ENCODE results near the gene KIF18B.

KIF18B gene

DNA sequence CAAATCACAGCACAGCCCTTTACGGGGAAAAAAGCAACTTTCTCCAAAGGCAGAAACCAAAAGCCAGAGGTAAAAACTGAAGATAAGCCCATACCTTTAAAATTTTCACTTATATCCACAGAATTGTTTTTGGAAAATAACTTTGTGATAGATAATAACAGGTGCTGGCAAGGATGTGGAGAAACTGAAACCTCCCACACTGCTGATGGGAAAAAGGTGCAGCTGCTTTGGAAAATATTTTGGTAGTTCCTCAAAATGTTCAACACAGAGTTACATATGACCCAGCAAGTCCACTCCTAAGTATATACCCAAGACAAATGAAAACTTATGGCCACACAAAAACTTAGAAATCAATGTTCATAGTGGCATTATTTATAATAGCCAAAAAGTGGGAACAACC lies 60.6 kb downstream of the KIF18B start:
- no peak for DNase-seq (ENCODE audit: extremely low spot score)
- POLR2A ChIA-PET: no interaction called here
- TF ChIP-seq SP1 (IDR thresholded peaks at IDR 0.05) (no peak), FOXM1 (IDR thresholded peaks at IDR 0.05; ENCODE audit: borderline replicate concordance) (no peak), FOXA1 (IDR thresholded peaks at IDR 0.05) (no peak), HDGF (IDR thresholded peaks at IDR 0.05; ENCODE audit: borderline replicate concordance) (no peak), ZNF384 (IDR thresholded peaks at IDR 0.05) (no peak), L3MBTL2 (conservative IDR thresholded peaks at IDR 0.05) (no peak), ELF4 (IDR thresholded peaks at IDR 0.05) (no peak), TARDBP (IDR thresholded peaks at IDR 0.05) (no peak), LEF1 (IDR thresholded peaks at IDR 0.05; ENCODE audit: borderline replicate concordance) (no peak), NFRKB (IDR thresholded peaks at IDR 0.05) (no peak), SUZ12 (IDR thresholded peaks at IDR 0.05) (no peak), ARNT (IDR thresholded peaks at IDR 0.05) (no peak), FOXK2 (IDR thresholded peaks at IDR 0.05) (no peak), BHLHE40 (IDR thresholded peaks at IDR 0.05; ENCODE audit: borderline replicate concordance) (no peak), CTBP1 (IDR thresholded peaks at IDR 0.05; ENCODE audit: borderline replicate concordance) (no peak)
- TF ChIP-seq, protein P1, sequence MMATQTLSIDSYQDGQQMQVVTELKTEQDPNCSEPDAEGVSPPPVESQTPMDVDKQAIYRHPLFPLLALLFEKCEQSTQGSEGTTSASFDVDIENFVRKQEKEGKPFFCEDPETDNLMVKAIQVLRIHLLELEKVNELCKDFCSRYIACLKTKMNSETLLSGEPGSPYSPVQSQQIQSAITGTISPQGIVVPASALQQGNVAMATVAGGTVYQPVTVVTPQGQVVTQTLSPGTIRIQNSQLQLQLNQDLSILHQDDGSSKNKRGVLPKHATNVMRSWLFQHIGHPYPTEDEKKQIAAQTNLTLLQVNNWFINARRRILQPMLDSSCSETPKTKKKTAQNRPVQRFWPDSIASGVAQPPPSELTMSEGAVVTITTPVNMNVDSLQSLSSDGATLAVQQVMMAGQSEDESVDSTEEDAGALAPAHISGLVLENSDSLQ (IDR thresholded peaks at IDR 0.05): no peak
- CTCF ChIA-PET: no interaction called here

DNA sequence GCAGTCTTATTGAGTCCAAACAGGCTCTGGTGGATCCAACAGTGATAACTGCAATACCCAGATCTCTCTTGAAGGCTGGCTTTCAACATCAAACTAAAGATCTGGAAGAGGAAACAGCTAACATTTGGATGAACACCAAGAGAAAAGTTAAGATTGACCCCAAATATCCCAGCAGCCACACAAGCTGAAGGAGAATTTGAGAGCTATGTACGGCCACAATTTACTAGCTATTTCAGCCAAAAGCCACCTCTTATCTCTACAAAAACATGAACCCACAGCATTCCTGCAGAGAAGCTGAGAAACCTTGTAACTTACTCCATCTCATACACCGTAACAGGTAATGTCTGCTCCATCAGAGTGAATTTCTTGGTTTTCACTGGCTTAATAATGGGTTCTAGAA lies 62.6 kb downstream of the KIF18B start:
- POLR2A ChIA-PET: interaction anchor here (0.9 kb wide), 1 partner anchor 11 kb away, joined by 3 read pairs; no protein-coding TSS in a partner anchor
- TF ChIP-seq ARNT (IDR thresholded peaks at IDR 0.05): no peak
- no peak for TF ChIP-seq FOXM1 (IDR thresholded peaks at IDR 0.05; ENCODE audit: borderline replicate concordance)
- TF ChIP-seq FOXK2 (IDR thresholded peaks at IDR 0.05): no peak
- no peak for TF ChIP-seq TARDBP (IDR thresholded peaks at IDR 0.05)
- no peak for TF ChIP-seq L3MBTL2 (conservative IDR thresholded peaks at IDR 0.05)
- TF ChIP-seq BHLHE40 (IDR thresholded peaks at IDR 0.05; ENCODE audit: borderline replicate concordance): no peak
- TF ChIP-seq, protein P1 (IDR thresholded peaks at IDR 0.05): no peak
- TF ChIP-seq LEF1 (IDR thresholded peaks at IDR 0.05; ENCODE audit: borderline replicate concordance): no peak
- no peak for TF ChIP-seq CTBP1 (IDR thresholded peaks at IDR 0.05; ENCODE audit: borderline replicate concordance)
- TF ChIP-seq SUZ12 (IDR thresholded peaks at IDR 0.05): no peak
- TF ChIP-seq ELF4 (IDR thresholded peaks at IDR 0.05): no peak
- TF ChIP-seq ZNF384 (IDR thresholded peaks at IDR 0.05): no peak
- no peak for TF ChIP-seq HDGF (IDR thresholded peaks at IDR 0.05; ENCODE audit: borderline replicate concordance)
- no peak for TF ChIP-seq FOXA1 (IDR thresholded peaks at IDR 0.05)
- TF ChIP-seq SP1 (IDR thresholded peaks at IDR 0.05): no peak
- TF ChIP-seq NFRKB (IDR thresholded peaks at IDR 0.05): no peak
- no peak for DNase-seq (ENCODE audit: extremely low spot score)
- CTCF ChIA-PET: interaction anchor here (0.6 to 1.7 kb wide), 2 partner anchors 54 to 106 kb away, joined by 4 to 6 read pairs; no protein-coding TSS in a partner anchor

DNA sequence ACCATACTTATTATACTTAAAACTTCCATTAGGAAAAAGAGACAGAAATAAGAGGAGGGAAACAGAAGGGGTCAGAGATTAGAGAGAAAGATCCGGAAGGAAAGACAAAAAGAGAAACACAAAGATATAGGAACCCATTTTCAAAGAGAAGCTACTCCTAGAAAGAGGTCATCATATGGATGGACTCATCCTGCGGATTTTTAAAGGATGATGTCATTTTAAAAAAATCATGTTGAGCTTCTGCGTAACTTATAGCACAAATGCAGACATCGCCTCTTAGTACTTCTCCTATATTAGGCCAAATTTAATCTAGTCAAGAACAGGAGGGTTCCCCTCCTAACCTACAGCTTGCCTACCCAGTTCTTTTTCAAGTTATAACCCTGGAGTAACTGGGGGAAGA lies 66.4 kb downstream of the KIF18B start:
- CTCF ChIA-PET: interaction anchor here (0.8 to 1.2 kb wide), 2 partner anchors 218 to 254 kb away, joined by 4 to 6 read pairs; partner anchors contain the start of gene ACBD4
- DNase-seq (ENCODE audit: extremely low spot score): no peak
- POLR2A ChIA-PET: interaction anchor here (1.4 kb wide), 1 partner anchor 15 kb away, joined by 3 read pairs; no protein-coding TSS in a partner anchor
- TF ChIP-seq TARDBP (IDR thresholded peaks at IDR 0.05) (no peak), NFRKB (IDR thresholded peaks at IDR 0.05) (no peak), ZNF384 (IDR thresholded peaks at IDR 0.05) (no peak), FOXM1 (IDR thresholded peaks at IDR 0.05; ENCODE audit: borderline replicate concordance) (no peak), SUZ12 (IDR thresholded peaks at IDR 0.05) (no peak), BHLHE40 (IDR thresholded peaks at IDR 0.05; ENCODE audit: borderline replicate concordance) (no peak), LEF1 (IDR thresholded peaks at IDR 0.05; ENCODE audit: borderline replicate concordance) (no peak), ARNT (IDR thresholded peaks at IDR 0.05) (no peak), CTBP1 (IDR thresholded peaks at IDR 0.05; ENCODE audit: borderline replicate concordance) (no peak), HDGF (IDR thresholded peaks at IDR 0.05; ENCODE audit: borderline replicate concordance) (no peak), FOXA1 (IDR thresholded peaks at IDR 0.05) (no peak), FOXK2 (IDR thresholded peaks at IDR 0.05) (no peak), SP1 (IDR thresholded peaks at IDR 0.05) (no peak), ELF4 (IDR thresholded peaks at IDR 0.05) (no peak), L3MBTL2 (conservative IDR thresholded peaks at IDR 0.05) (no peak)
- TF ChIP-seq, protein P1 (IDR thresholded peaks at IDR 0.05): no peak

DNA sequence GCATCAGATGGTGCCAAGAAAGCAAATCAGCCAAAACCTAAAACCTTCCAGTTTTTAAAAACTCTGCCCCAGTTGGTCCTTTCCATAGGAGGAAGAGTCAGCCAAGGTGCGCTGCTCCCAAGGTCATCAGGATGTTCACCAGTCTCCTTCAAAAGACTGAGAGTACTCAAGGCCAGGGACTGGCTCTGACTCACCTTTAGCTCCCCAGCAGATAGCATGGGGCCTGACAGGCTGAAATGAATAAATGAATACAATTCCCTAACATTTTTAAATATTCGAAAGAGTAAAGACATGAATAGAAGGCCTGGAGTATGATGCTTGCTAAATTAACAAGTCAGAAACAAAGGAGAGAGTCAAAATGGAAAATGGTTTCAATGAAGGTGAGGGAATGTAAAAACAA lies 67.5 kb downstream of the KIF18B start:
- TF ChIP-seq L3MBTL2 (conservative IDR thresholded peaks at IDR 0.05) (no peak), ELF4 (IDR thresholded peaks at IDR 0.05) (no peak), ARNT (IDR thresholded peaks at IDR 0.05) (no peak), SP1 (IDR thresholded peaks at IDR 0.05) (no peak), FOXM1 (IDR thresholded peaks at IDR 0.05; ENCODE audit: borderline replicate concordance) (no peak), HDGF (IDR thresholded peaks at IDR 0.05; ENCODE audit: borderline replicate concordance) (no peak), CTBP1 (IDR thresholded peaks at IDR 0.05; ENCODE audit: borderline replicate concordance) (no peak), TARDBP (IDR thresholded peaks at IDR 0.05) (no peak)
- no peak for DNase-seq (ENCODE audit: extremely low spot score)
- CTCF ChIA-PET: interaction anchor here (1.0 to 2.6 kb wide), 3 partner anchors 14 to 105 kb away, joined by 3 to 11 read pairs (median 11); no protein-coding TSS in a partner anchor
- POLR2A ChIA-PET: interaction anchor here (1.0 kb wide), 1 partner anchor 98 kb away, joined by 3 read pairs; no protein-coding TSS in a partner anchor

DNA sequence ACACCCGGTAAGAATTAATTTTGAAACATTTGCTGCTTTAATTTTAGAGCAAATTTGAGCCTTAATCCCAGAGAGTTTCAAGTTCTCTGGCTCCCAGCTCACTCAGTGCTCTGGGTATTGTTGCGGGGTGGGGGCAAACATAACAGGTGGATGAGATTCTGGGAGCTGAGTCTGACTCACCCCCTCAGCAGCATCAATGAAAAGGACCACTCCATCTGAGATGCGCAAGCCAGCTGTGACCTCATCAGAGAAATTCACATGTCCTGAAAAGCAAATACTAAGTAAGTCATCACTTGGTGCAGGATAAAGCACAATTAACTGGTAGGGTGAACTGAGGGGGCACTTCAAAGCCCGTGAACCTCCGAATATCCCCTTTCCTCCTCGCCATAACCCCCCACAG lies 68.2 kb downstream of the KIF18B start:
- ChIA-PET CTCF (interaction anchor here (1.0 to 2.6 kb wide), 9 partner anchors 13 to 109 kb away, joined by 3 to 11 read pairs (median 4); no protein-coding TSS in a partner anchor), POLR2A (interaction anchor here (1.0 to 1.5 kb wide), 2 partner anchors 19 to 97 kb away, joined by 3 to 4 read pairs; no protein-coding TSS in a partner anchor)
- no peak for DNase-seq (ENCODE audit: extremely low spot score)
- TF ChIP-seq L3MBTL2 (conservative IDR thresholded peaks at IDR 0.05): no peak
- TF ChIP-seq CTBP1 (IDR thresholded peaks at IDR 0.05; ENCODE audit: borderline replicate concordance): no peak
- TF ChIP-seq FOXA1 (IDR thresholded peaks at IDR 0.05): no peak
- TF ChIP-seq ARNT (IDR thresholded peaks at IDR 0.05): no peak
- TF ChIP-seq FOXM1 (IDR thresholded peaks at IDR 0.05; ENCODE audit: borderline replicate concordance): no peak
- no peak for TF ChIP-seq BHLHE40 (IDR thresholded peaks at IDR 0.05; ENCODE audit: borderline replicate concordance)
- TF ChIP-seq ELF4 (IDR thresholded peaks at IDR 0.05): no peak
- no peak for TF ChIP-seq FOXK2 (IDR thresholded peaks at IDR 0.05)
- no peak for TF ChIP-seq HDGF (IDR thresholded peaks at IDR 0.05; ENCODE audit: borderline replicate concordance)
- no peak for TF ChIP-seq TARDBP (IDR thresholded peaks at IDR 0.05)
- TF ChIP-seq NFRKB (IDR thresholded peaks at IDR 0.05): no peak
- no peak for TF ChIP-seq SP1 (IDR thresholded peaks at IDR 0.05)
- no peak for TF ChIP-seq ZNF384 (IDR thresholded peaks at IDR 0.05)
- TF ChIP-seq, protein P1 (IDR thresholded peaks at IDR 0.05): no peak
- no peak for TF ChIP-seq LEF1 (IDR thresholded peaks at IDR 0.05; ENCODE audit: borderline replicate concordance)
- no peak for TF ChIP-seq SUZ12 (IDR thresholded peaks at IDR 0.05)
